ENCODE results near the gene RABGEF1.

- TF ChIP-seq SUZ12 (IDR thresholded peaks at IDR 0.05; ENCODE audit: extremely low read depth, insufficient read depth, insufficient read length) (no peak), YY1 (IDR thresholded peaks at IDR 0.05; ENCODE audit: insufficient read depth, insufficient read length) (no peak), ZNF274 (IDR thresholded peaks at IDR 0.05; ENCODE audit: low read depth, low read length) (no peak)
These were observed 4.7 kb upstream of the RABGEF1 start for GRCh38 chr7:66735850-66736249.
